GM18507 (cell line): ENCODE data around the gene SORCS3.

Source experiments
- DNase-seq: peaks from one replicate; pipeline ENCODE4 v3.0.0; 2011; ENCODE audit warnings: low read depth; ENCODE audit not compliant: insufficient read length; ENCODE audit errors: extremely low spot score
- FAIRE-seq: peaks from 2 replicates; lab custom pipeline; 2011; peaks lifted over from hg19 to GRCh38; lab: Jason Lieb, UNC

SORCS3 gene

GRCh38 chr10:105037022-105037421, 395.9 kb downstream of the SORCS3 start:
- DNase-seq = no peak
- no peak for FAIRE-seq

GRCh38 chr10:105041956-105042355, 400.9 kb downstream of the SORCS3 start:
- no peak for DNase-seq
- no peak for FAIRE-seq

- DNase-seq = no peak
- no peak for FAIRE-seq
Measured at GRCh38 chr10:105042906-105043552, 401.9 kb downstream of the SORCS3 start.

- DNase-seq (no peak), FAIRE-seq (no peak)
Measured at GRCh38 chr10:105044902-105045301, 403.8 kb downstream of the SORCS3 start.

- DNase-seq (no peak), FAIRE-seq (no peak)
Measured at GRCh38 chr10:105056413-105056812, 415.3 kb downstream of the SORCS3 start.

- FAIRE-seq (no peak), DNase-seq (no peak)
Measured at GRCh38 chr10:105062951-105063350, 421.9 kb downstream of the SORCS3 start.

GRCh38 chr10:105063796-105064195, 422.7 kb downstream of the SORCS3 start:
- DNase-seq = no peak
- no peak for FAIRE-seq

GRCh38 chr10:105068497-105068896, 427.4 kb downstream of the SORCS3 start:
- no peak for DNase-seq
- no peak for FAIRE-seq

- no peak for DNase-seq
- no peak for FAIRE-seq
Measured at GRCh38 chr10:105070249-105070648, 429.2 kb downstream of the SORCS3 start.

GRCh38 chr10:105070952-105071351, 429.9 kb downstream of the SORCS3 start:
- DNase-seq = no peak
- no peak for FAIRE-seq

- DNase-seq (no peak), FAIRE-seq (no peak)
Measured at GRCh38 chr10:105071980-105072379, 430.9 kb downstream of the SORCS3 start.

- DNase-seq (no peak), FAIRE-seq (no peak)
Measured at GRCh38 chr10:105073999-105074398, 432.9 kb downstream of the SORCS3 start.

- DNase-seq = no peak
- no peak for FAIRE-seq
Measured at GRCh38 chr10:105075031-105075430, 433.9 kb downstream of the SORCS3 start.

- no peak for FAIRE-seq
Measured at GRCh38 chr10:105085980-105086379, 444.9 kb downstream of the SORCS3 start.

GRCh38 chr10:105094048-105094447, 453.0 kb downstream of the SORCS3 start:
- FAIRE-seq (no peak), DNase-seq (no peak)

More at GRCh38 chr10:105085980-105086379, 444.9 kb downstream of the SORCS3 start:
- no peak for DNase-seq

- DNase-seq = no peak
- FAIRE-seq = no peak
Measured at GRCh38 chr10:105096316-105096715, 455.2 kb downstream of the SORCS3 start.

- FAIRE-seq (no peak), DNase-seq (no peak)
Measured at GRCh38 chr10:105102977-105103376, 461.9 kb downstream of the SORCS3 start.

- no peak for DNase-seq
- no peak for FAIRE-seq
Measured at GRCh38 chr10:105104297-105104696, 463.2 kb downstream of the SORCS3 start.

GRCh38 chr10:105109164-105109563, 468.1 kb downstream of the SORCS3 start:
- FAIRE-seq (no peak), DNase-seq (no peak)

GRCh38 chr10:105112862-105113261, 471.8 kb downstream of the SORCS3 start:
- FAIRE-seq (no peak), DNase-seq (no peak)

GRCh38 chr10:105113666-105114065, 472.6 kb downstream of the SORCS3 start:
- FAIRE-seq (no peak), DNase-seq (no peak)

GRCh38 chr10:105121743-105122142, 480.7 kb downstream of the SORCS3 start:
- no peak for DNase-seq
- no peak for FAIRE-seq
